BJ (cell line): ENCODE data around the gene SMC3. TPM values are rescaled to one million over a fixed set of nuclear protein-coding genes. Genes with fewer than 3 reads are reported as not detected.

Experiments
- CTCF ChIA-PET: fragments of 350-600 bp; formaldehyde crosslinking; extraction: SDS; loops from one replicate; lab custom pipeline; 2021; ENCODE audit warnings: antibody characterized with exemption, inconsistent platforms; lab: Yijun Ruan, JAX
- POLR2A ChIA-PET: fragments of 300-600 bp; sonication (Branson Sonifier 250); formaldehyde crosslinking; extraction: SDS; loops from one replicate; lab custom pipeline; 2021; ENCODE audit warnings: antibody characterized with exemption; lab: Charles Lee
- DNase-seq: peaks from one replicate; pipeline ENCODE4 v3.0.0-alpha.2; 2011; ENCODE audit warnings: low read depth
- H3K27me3 ChIP-seq: 2 replicates; pipeline ENCODE4 v1.6.0; 2011; ENCODE audit warnings: low read length; ENCODE audit not compliant: control insufficient read depth, insufficient read depth
- H3K36me3 ChIP-seq: 2 replicates; pipeline ENCODE4 v1.5.1; 2011; ENCODE audit warnings: low read length; ENCODE audit not compliant: control insufficient read depth, insufficient read depth
- H3K4me3 ChIP-seq: 2 replicates; pipeline ENCODE4 v1.5.1; 2011; ENCODE audit warnings: low read depth, mild to moderate bottlenecking, control low read depth, low read length
- polyA plus RNA-seq: library from polyadenylated mRNA; depleted of rRNA; stranded (reverse); fragments of >200 nt; gene quantifications from 2 replicates; pipeline ENCODE4 v1.2.3, GENCODE V29; 2011
- TF ChIP-seq, protein P1 (sequence below): IDR thresholded peaks from 2 replicates; pipeline ENCODE4 v1.5.1; 2011; ENCODE audit warnings: low read depth, mild to moderate bottlenecking, control low read depth, inconsistent platforms, low read length, moderate library complexity; ENCODE audit not compliant: insufficient read depth

Gene SMC3
- polyA plus RNA-seq, 1 experiment = 5.7 TPM

DNA sequence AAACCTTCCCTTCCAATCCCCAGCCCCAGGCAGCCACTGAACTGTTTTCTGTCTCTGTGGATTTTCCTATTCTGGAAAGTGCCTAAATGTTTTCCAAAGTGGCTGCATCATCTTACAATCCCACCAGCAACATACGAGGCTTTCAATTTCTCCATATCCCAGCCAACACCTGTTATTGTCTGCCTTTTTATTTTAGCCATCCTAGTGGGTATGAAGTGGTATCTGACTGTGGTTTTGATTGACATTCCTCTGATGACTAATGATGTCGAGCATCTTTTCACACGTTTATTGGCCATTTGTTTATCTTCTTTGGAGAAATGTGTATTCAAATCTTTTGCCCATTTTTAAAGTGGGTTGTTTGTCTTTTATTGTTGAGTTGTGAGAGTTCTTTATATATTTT, 6.2 kb upstream of the SMC3 start:
- CTCF ChIA-PET = interaction anchor here (0.9 to 1.2 kb wide), 2 partner anchors 249 to 255 kb away, joined by 3 read pairs; no protein-coding TSS in a partner anchor
- no peak for DNase-seq
- POLR2A ChIA-PET = no interaction called here

DNA sequence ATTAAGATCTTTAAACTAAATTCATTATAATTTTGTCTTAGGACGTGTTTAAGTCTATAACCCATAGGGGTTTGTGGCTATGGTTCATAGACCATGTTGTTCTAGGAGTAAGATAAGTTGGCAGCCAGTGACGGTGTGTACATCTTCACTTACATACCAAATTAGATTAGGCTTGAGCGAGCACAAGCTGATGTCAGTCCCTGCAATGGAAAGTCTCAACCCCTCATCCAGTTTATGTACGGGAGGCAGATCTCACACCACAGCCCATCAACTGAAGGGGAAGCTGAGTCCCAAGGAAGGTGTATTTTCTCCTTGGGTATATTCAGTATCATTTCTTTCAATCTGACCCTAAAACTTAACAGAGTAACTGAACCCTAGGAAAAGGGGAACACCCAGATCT, 5.1 kb upstream of the SMC3 start:
- H3K4me3 ChIP-seq = no peak overlapping the region
- ChIA-PET CTCF (interaction anchor here (0.9 to 1.8 kb wide), 5 partner anchors 10 to 256 kb away, joined by 3 to 10 read pairs (median 3); no protein-coding TSS in a partner anchor), POLR2A (no interaction called here)
- H3K27me3 ChIP-seq = no peaks in the 10 kb centered on the region
- no peaks in the 10 kb centered on the region for H3K36me3 ChIP-seq
- TF ChIP-seq, protein P1, sequence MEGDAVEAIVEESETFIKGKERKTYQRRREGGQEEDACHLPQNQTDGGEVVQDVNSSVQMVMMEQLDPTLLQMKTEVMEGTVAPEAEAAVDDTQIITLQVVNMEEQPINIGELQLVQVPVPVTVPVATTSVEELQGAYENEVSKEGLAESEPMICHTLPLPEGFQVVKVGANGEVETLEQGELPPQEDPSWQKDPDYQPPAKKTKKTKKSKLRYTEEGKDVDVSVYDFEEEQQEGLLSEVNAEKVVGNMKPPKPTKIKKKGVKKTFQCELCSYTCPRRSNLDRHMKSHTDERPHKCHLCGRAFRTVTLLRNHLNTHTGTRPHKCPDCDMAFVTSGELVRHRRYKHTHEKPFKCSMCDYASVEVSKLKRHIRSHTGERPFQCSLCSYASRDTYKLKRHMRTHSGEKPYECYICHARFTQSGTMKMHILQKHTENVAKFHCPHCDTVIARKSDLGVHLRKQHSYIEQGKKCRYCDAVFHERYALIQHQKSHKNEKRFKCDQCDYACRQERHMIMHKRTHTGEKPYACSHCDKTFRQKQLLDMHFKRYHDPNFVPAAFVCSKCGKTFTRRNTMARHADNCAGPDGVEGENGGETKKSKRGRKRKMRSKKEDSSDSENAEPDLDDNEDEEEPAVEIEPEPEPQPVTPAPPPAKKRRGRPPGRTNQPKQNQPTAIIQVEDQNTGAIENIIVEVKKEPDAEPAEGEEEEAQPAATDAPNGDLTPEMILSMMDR = no peak
- no peak for DNase-seq

More for the DNA sequence above, 6.2 kb upstream of the SMC3 start:
- Histone ChIP-seq H3K27me3 (no peaks in the 10 kb centered on the region), H3K36me3 (no peaks in the 10 kb centered on the region), H3K4me3 (no peak overlapping the region)
- TF ChIP-seq, protein P1 = no peak

DNA sequence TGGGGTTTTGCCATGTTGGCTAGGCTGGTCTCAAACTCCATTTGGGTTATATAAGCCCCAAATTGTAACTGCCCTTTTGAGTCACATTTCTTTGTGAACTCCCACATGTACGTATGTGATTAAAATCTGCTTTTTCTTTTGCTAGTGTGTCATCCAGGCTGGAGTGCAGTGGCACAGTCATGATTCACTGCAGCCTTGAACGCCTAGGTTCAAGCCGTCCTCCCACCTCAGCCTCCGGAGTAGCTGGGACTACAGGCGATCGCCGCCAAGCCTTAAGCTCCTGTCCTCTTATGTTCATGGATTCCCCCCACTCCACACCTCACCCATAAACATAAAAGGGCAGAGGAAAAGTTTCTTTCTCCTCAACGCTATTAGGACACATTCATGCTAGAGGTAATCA, 4.4 kb upstream of the SMC3 start:
- TF ChIP-seq, protein P1 = no peak
- Histone ChIP-seq H3K36me3 (no peaks in the 10 kb centered on the region), H3K27me3 (no peaks in the 10 kb centered on the region), H3K4me3 (no peak overlapping the region)
- no peak for DNase-seq
- ChIA-PET CTCF (interaction anchor here (0.7 to 1.8 kb wide), 4 partner anchors 10 to 257 kb away, joined by 3 to 10 read pairs (median 4); no protein-coding TSS in a partner anchor), POLR2A (no interaction called here)

DNA sequence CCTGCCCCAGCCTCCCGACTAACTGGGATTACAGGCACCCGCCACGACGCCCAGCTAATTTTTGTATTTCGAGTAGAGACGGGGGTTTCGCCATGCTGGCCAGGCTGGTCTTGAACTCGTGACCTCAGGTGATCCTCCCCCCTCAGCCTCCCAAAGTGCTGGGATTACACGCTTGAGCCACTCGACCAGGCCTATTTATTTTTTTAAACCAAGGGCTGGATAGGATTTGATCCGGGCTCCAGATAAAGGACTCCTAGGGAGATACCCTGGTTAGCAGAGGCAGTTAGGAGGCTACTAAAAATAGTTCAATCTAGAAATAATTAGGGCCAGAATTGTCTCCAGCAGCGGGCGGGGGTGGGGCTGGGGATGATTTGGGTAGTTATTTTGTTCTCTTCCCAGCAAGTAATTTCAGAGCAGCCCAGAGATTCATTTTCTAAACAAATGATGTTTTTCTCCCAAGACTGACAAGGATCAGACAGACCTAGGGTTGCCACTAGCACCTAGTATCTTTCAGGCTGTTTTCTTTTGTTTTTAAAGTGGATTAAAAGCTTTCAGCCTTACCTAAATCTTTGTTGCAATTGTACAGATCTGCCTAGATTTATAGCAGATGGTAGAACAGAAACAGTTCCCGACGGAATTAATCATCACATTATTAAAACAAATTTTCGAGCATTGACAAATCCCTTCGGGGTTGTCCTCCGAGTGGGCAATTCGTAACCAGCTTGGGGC, 859 bp upstream of the SMC3 start:
- ChIA-PET POLR2A (no interaction called here), CTCF (interaction anchor here (1.0 kb wide), 1 partner anchor 114 kb away, joined by 3 read pairs; no protein-coding TSS in a partner anchor)
- H3K27me3 ChIP-seq = no peaks in the 10 kb centered on the region
- no peak for DNase-seq
- TF ChIP-seq, protein P1 = no peak
- H3K4me3 ChIP-seq = peak overlapping the region; percentile 92
- H3K36me3 ChIP-seq = no peaks in the 10 kb centered on the region

DNA sequence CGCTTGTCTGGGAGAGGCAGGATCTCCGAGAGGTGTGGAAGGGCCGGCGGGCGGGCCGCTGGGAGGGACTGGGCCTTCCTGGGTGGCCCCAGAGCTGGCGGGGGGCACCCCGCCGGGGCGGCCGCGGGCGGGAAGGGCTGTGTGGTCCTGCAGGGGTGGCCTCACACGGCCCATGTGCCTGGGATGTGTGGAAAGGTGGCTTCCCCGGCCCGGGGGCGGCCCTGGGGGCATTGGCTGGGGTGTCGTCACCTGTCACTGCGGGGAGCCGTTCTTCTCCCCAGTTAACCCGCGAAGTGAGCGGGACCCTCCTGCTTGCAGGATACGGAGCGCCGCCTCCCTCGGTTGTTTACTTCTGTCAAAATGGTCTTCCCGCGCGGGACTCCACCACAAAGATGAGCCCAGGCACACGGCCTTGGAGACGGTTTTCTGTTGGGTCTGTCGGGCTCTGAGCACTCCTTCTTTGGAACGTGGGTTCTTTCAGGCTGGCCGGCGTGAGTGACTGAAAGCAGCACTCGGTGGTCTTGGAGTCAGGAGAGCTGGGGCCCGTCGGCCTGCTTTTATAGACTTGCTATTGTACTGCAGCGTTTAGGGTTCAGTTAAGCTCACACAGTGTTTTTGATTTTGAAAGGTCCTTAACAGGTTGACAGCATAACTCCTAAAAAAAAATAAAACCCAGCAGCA, 700 bp downstream of the SMC3 start:
- no peak for DNase-seq
- TF ChIP-seq, protein P1 = no peak
- H3K4me3 ChIP-seq = peak overlapping the region; percentile 92
- ChIA-PET POLR2A (interaction anchor here (0.6 kb wide), 1 partner anchor 303 kb away, joined by 4 read pairs; no protein-coding TSS in a partner anchor), CTCF (interaction anchor here (0.6 kb wide), 1 partner anchor 254 kb away, joined by 3 read pairs; no protein-coding TSS in a partner anchor)
- H3K36me3 ChIP-seq = no peaks in the 10 kb centered on the region
- H3K27me3 ChIP-seq = no peaks in the 10 kb centered on the region
